SK-N-SH (cell line): ENCODE measurements around the gene ACOT8. TPM values are rescaled to one million over a fixed set of nuclear protein-coding genes. Genes with fewer than 3 reads are reported as not detected.
A peak's percentile ranks its signal among the peaks of the same experiment; 100 is the strongest.

Source experiments
- CTCF ChIA-PET: fragments of 300-600, 350-600 bp; formaldehyde crosslinking; extraction: SDS; loops from one replicate; lab custom pipeline; 2021; lab: Yijun Ruan, JAX
- POLR2A ChIA-PET: fragments of 350-600 bp; sonication (Branson Sonifier 250); formaldehyde crosslinking; extraction: SDS; loops from one replicate; lab custom pipeline; 2020; ENCODE audit warnings: antibody characterized with exemption, inconsistent platforms; lab: Yijun Ruan, JAX
- DNase-seq: peaks from one replicate; pipeline ENCODE4 v3.0.0; 2012
- H2AFZ ChIP-seq: fragments of 200-600 bp; sonication (generic); 2 replicates; pipeline ENCODE4 v1.8.1; 2016; ENCODE audit warnings: antibody characterized with exemption, mild to moderate bottlenecking, low read depth
- H3F3A ChIP-seq: fragments of 200-600 bp; sonication (generic); replicated peaks from 2 replicates; pipeline ENCODE3; 2016; ENCODE audit warnings: antibody characterized with exemption, mild to moderate bottlenecking; ENCODE audit not compliant: insufficient read depth
- H3K27ac ChIP-seq, 2 experiments: fragments of 200-500 bp in 1 of 2; fragments of 200-600 bp in 1 of 2; sonication (Bioruptor generic) in 1 of 2; sonication (generic), shearing (Covaris generic) in 1 of 2; 2 replicates each; pipeline versions ENCODE4 v1.5.1 to v1.6.1; 2014 to 2016; ENCODE audit warnings: low read depth in 2 of 2, inconsistent platforms in 1 of 2, low read length in 1 of 2, mild to moderate bottlenecking in 1 of 2, mixed read lengths in 1 of 2
- H3K27me3 ChIP-seq: fragments of 200-600 bp; sonication (generic), shearing (Covaris generic); 2 replicates; pipeline ENCODE4 v1.6.1; 2016; ENCODE audit warnings: mixed run types; ENCODE audit not compliant: insufficient read depth
- H3K36me3 ChIP-seq, 2 experiments: fragments of 200-500 bp in 1 of 2; fragments of 200-600 bp in 1 of 2; sonication (Bioruptor generic) in 1 of 2; sonication (generic) in 1 of 2; replicated peaks in 1 of 2; 2 replicates each; pipeline versions ENCODE3 to v1.5.1; 2014 to 2016; ENCODE audit warnings: low read length in 1 of 2, mild to moderate bottlenecking in 1 of 2; ENCODE audit not compliant: insufficient read depth in 2 of 2, control insufficient read depth in 1 of 2
- H3K4me1 ChIP-seq, 2 experiments: fragments of 200-500 bp in 1 of 2; fragments of 200-600 bp in 1 of 2; sonication (Bioruptor generic) in 1 of 2; sonication (generic), shearing (Covaris generic) in 1 of 2; 2 replicates each; pipeline versions ENCODE4 v1.5.1 to v1.6.1; 2014 to 2016; ENCODE audit warnings: low read depth in 1 of 2, low read length in 1 of 2, mixed run types in 1 of 2; ENCODE audit not compliant: insufficient read depth in 2 of 2, control insufficient read depth in 1 of 2
- H3K4me2 ChIP-seq: fragments of 200-600 bp; sonication (generic), shearing (Covaris generic); 2 replicates; pipeline ENCODE4 v1.6.1; 2017; ENCODE audit warnings: mixed run types
- H3K4me3 ChIP-seq, 2 experiments: fragments of 200-500 bp in 1 of 2; fragments of 200-600 bp in 1 of 2; sonication (Bioruptor generic) in 1 of 2; sonication (generic), shearing (Covaris generic) in 1 of 2; 2 replicates each; pipeline versions ENCODE4 v1.5.1 to v1.8.1; 2014 to 2016; ENCODE audit warnings: low read depth in 2 of 2, inconsistent platforms in 1 of 2, low read length in 1 of 2, mild to moderate bottlenecking in 1 of 2, mixed read lengths in 1 of 2, moderate library complexity in 1 of 2
- H3K79me2 ChIP-seq: fragments of 200-600 bp; sonication (generic); 2 replicates; pipeline ENCODE4 v1.8.1; 2017; ENCODE audit warnings: mild to moderate bottlenecking; ENCODE audit not compliant: insufficient read depth
- H3K9ac ChIP-seq: fragments of 200-600 bp; sonication (generic); 2 replicates; pipeline ENCODE4 v1.6.1; 2017; ENCODE audit warnings: mixed run types
- H3K9me2 ChIP-seq: fragments of 200-600 bp; sonication (generic); 2 replicates; pipeline ENCODE4 v1.6.1; 2017; ENCODE audit warnings: mixed run types
- H3K9me3 ChIP-seq: fragments of 200-600 bp; sonication (generic); 2 replicates; pipeline ENCODE4 v1.6.1; 2017; ENCODE audit warnings: mixed run types, mild to moderate bottlenecking, moderate library complexity
- H4K20me1 ChIP-seq: fragments of 200-600 bp; sonication (generic); 2 replicates; pipeline ENCODE4 v1.6.1; 2017; ENCODE audit warnings: mild to moderate bottlenecking, mixed run types; ENCODE audit not compliant: insufficient read depth
- ELF1 ChIP-seq: IDR thresholded peaks from 2 replicates; pipeline ENCODE4 v1.4.0; 2012
- EP300 ChIP-seq, 2 experiments: IDR thresholded peaks; 2 replicates each; pipeline versions ENCODE4 v1.4.0 to v1.6.1; 2012; ENCODE audit warnings: borderline replicate concordance in 1 of 2, low read depth in 1 of 2, low read length in 1 of 2
- EZH2phosphoT487 ChIP-seq: fragments of 200-600 bp; sonication (generic); IDR thresholded peaks from 2 replicates; pipeline ENCODE4 v1.6.1; 2017; ENCODE audit warnings: low read depth, mixed run types, mild to moderate bottlenecking, antibody characterized with exemption, moderate library complexity, borderline replicate concordance
- FOXM1 ChIP-seq: IDR thresholded peaks from 2 replicates; pipeline ENCODE4 v1.4.0; 2012; ENCODE audit warnings: low read depth, mild to moderate bottlenecking
- GATA2 ChIP-seq: sonication (generic); formaldehyde crosslinking; IDR thresholded peaks from 2 replicates; pipeline ENCODE4 v1.5.0; 2020; ENCODE audit warnings: mild to moderate bottlenecking, missing genetic modification reagents
- JUND ChIP-seq: IDR thresholded peaks from 2 replicates; pipeline ENCODE4 v1.4.0; 2012
- MXI1 ChIP-seq: IDR thresholded peaks from 2 replicates; pipeline ENCODE4 v1.6.1; 2012; ENCODE audit warnings: mild to moderate bottlenecking, low read depth, low read length, improper control_type of control experiment
- NFIC ChIP-seq: IDR thresholded peaks from 2 replicates; pipeline ENCODE4 v1.4.0; 2012; ENCODE audit warnings: borderline replicate concordance
- POLR2AphosphoS5 ChIP-seq: IDR thresholded peaks from 2 replicates; pipeline ENCODE4 v1.6.1; 2012; ENCODE audit warnings: low read depth, low read length
- RAD21 ChIP-seq: IDR thresholded peaks from 2 replicates; pipeline ENCODE4 v1.6.1; 2012; ENCODE audit warnings: mild to moderate bottlenecking, low read length
- REST ChIP-seq: IDR thresholded peaks from 2 replicates; pipeline ENCODE4 v1.6.1; 2012; ENCODE audit warnings: mild to moderate bottlenecking, low read depth, low read length, moderate library complexity
- SIN3A ChIP-seq: IDR thresholded peaks from 2 replicates; pipeline ENCODE4 v1.6.1; 2012; ENCODE audit warnings: low read depth, mild to moderate bottlenecking, low read length, moderate library complexity, borderline replicate concordance
- SMC3 ChIP-seq: IDR thresholded peaks from 2 replicates; pipeline ENCODE4 v1.6.1; 2012; ENCODE audit warnings: low read depth, low read length, improper control_type of control experiment
- TAF1 ChIP-seq: IDR thresholded peaks from 2 replicates; pipeline ENCODE4 v1.6.1; 2012; ENCODE audit warnings: low read depth, mild to moderate bottlenecking, low read length, moderate library complexity, borderline replicate concordance
- TCF12 ChIP-seq: IDR thresholded peaks from 2 replicates; pipeline ENCODE4 v1.4.0; 2012
- TEAD4 ChIP-seq: IDR thresholded peaks from 2 replicates; pipeline ENCODE4 v1.4.0; 2012; ENCODE audit warnings: mild to moderate bottlenecking, borderline replicate concordance; ENCODE audit not compliant: insufficient read depth
- WGBS: methylation state at CpG from one replicate; pipeline ENCODE4 v1.1.6; 2017; ENCODE audit warnings: low lambda C conversion rate; 5-methylcytosine and 5-hydroxymethylcytosine counted together
- polyA plus RNA-seq, 3 experiments: library from polyadenylated mRNA; depleted of rRNA; stranded (reverse); fragments of >200 nt; gene quantifications; 2 replicates each; pipeline ENCODE4 v1.2.3, GENCODE V29; 2012
- TF ChIP-seq, protein P1 (sequence below): IDR thresholded peaks from 2 replicates; pipeline ENCODE4 v1.4.0; 2012; ENCODE audit warnings: low read depth
- TF ChIP-seq, protein P2 (sequence below): IDR thresholded peaks from 2 replicates; pipeline ENCODE4 v1.4.0; 2012; ENCODE audit warnings: low read depth, borderline replicate concordance
- TF ChIP-seq, protein P3 (sequence below): IDR thresholded peaks from 2 replicates; pipeline ENCODE4; 2012
- TF ChIP-seq, protein P4 (sequence below): IDR thresholded peaks from 2 replicates; pipeline ENCODE4 v1.4.0; 2012; ENCODE audit warnings: low read depth, borderline replicate concordance

Gene ACOT8
- polyA plus RNA-seq, 1 of the 3 experiments (the other 2 are of a cell fraction), result 48.4 TPM

DNA sequence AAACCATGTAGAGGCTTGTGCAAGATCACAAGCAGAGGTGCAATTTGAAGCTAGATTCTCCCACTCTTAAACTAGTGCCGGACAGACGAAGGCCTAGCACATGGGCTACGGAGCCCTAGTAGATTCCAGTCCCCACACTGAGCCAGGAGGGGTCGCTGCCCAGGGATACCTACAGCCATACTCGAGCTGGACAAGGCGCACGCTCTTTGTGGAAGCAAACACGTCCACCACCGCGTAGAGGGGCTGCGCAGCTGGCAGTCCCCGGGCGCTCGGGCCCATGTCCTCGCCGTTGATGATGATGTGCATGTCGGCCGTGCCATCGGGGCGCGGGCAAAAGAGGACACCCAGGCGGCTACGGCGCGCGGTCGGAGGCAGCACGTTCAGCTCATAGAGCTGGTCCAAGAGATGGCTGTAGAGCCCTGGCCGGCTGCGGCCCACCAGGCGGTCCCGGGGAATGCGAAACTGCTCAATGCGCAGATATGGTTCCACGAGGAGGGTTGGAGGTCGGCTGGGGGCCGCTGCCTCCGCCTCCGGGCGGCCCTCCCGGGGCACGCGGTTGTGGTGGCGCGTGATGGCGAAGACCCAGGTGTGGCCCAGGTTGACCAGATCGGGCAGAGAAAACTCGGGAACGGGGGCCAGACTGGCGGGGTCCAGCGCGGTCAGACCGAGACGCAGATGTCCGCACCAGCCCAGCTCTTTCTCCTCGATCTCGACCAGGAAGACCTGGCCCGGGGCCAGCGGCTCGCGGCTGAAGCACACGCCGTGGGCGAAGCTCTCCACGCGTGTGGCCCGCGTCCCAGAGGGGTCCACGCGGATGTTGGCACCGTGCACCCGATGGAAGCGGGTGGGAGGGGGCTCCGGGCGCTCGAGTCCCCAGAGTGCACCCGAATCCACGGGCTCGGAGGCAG lies 33.1 kb upstream of the ACOT8 start (continued):
- no peak for TF ChIP-seq TEAD4
- TF ChIP-seq, protein P1, sequence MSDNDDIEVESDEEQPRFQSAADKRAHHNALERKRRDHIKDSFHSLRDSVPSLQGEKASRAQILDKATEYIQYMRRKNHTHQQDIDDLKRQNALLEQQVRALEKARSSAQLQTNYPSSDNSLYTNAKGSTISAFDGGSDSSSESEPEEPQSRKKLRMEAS, result peak; percentile 77
- peak; percentile 42 for TF ChIP-seq SMC3
- no peak for TF ChIP-seq REST
- no peak for TF ChIP-seq TCF12
- peak; percentile 62 for TF ChIP-seq RAD21
- peak; percentile 37 for TF ChIP-seq NFIC
- no peak for TF ChIP-seq EZH2phosphoT487

DNA sequence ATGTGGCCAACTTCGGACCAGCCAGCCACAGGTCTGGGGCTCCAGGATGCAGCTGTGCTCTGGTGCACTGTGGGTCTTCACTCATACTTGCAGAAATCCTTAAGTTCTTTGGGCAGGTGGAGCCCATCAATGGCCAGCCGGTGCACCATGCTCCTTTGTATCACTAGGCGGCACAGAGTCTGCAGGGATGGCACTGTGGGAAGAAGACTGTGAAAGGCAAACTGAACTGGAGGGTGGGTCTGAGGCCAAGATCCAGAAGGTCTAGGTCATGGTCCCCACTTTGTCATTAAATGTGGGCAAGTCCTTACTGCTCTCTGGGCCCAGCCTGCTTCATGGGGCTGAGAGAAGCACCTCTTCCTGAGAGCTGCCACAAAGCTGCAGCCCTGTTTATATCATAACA lies 31.5 kb upstream of the ACOT8 start:
- Histone ChIP-seq H3K4me3 (no peak overlapping the region), H3K27ac (no peak overlapping the region), H2AFZ (no peak overlapping the region), H3K79me2 (peaks cover 19% of the 10 kb centered on the region; the same call in 1 of the 2 replicates), H3K36me3 (peaks cover 0 to 9% of the 10 kb centered on the region in 2 experiments), H3K4me2 (no peak overlapping the region), H3K4me1 (peaks cover 9 to 10% of the 10 kb centered on the region in 2 experiments; a peak in 3 of 4 replicates), H3K9me3 (no peaks in the 10 kb centered on the region), H3K27me3 (no peaks in the 10 kb centered on the region), H3K9me2 (no peaks in the 10 kb centered on the region), H3K9ac (no peak overlapping the region), H3F3A (peaks cover 15% of the 10 kb centered on the region), H4K20me1 (no peaks in the 10 kb centered on the region)
- ChIA-PET POLR2A (interaction anchor here (0.6 kb wide), 1 partner anchor 82 kb away, joined by 4 read pairs; no protein-coding TSS in a partner anchor), CTCF (interaction anchor here (0.9 to 4.5 kb wide), 7 partner anchors 16 to 74 kb away, joined by 3 to 41 read pairs (median 7); partner anchors contain the start of gene PCIF1)
- WGBS, result 95% methylated on average over 3 of the region's 3 CpGs
- no peak for DNase-seq
- TF ChIP-seq, protein P2, sequence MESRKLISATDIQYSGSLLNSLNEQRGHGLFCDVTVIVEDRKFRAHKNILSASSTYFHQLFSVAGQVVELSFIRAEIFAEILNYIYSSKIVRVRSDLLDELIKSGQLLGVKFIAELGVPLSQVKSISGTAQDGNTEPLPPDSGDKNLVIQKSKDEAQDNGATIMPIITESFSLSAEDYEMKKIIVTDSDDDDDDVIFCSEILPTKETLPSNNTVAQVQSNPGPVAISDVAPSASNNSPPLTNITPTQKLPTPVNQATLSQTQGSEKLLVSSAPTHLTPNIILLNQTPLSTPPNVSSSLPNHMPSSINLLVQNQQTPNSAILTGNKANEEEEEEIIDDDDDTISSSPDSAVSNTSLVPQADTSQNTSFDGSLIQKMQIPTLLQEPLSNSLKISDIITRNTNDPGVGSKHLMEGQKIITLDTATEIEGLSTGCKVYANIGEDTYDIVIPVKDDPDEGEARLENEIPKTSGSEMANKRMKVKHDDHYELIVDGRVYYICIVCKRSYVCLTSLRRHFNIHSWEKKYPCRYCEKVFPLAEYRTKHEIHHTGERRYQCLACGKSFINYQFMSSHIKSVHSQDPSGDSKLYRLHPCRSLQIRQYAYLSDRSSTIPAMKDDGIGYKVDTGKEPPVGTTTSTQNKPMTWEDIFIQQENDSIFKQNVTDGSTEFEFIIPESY, result no peak
- TF ChIP-seq EZH2phosphoT487 (no peak), EP300 (IDR thresholded peaks at IDR 0.05; ENCODE audit: borderline replicate concordance in 1 of 2, low read depth in 1 of 2, low read length in 1 of 2) (no peak), GATA2 (CRISPR knock-in tag) (no peak), TAF1 (no peak), RAD21 (no peak), ELF1 (no peak), JUND (no peak), FOXM1 (no peak), TEAD4 (no peak), POLR2AphosphoS5 (no peak), SIN3A (no peak), MXI1 (no peak)
- TF ChIP-seq, protein P3, sequence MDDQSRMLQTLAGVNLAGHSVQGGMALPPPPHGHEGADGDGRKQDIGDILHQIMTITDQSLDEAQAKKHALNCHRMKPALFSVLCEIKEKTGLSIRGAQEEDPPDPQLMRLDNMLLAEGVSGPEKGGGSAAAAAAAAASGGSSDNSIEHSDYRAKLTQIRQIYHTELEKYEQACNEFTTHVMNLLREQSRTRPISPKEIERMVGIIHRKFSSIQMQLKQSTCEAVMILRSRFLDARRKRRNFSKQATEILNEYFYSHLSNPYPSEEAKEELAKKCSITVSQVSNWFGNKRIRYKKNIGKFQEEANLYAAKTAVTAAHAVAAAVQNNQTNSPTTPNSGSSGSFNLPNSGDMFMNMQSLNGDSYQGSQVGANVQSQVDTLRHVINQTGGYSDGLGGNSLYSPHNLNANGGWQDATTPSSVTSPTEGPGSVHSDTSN, result no peak
- TF ChIP-seq, protein P1, result no peak
- TF ChIP-seq, protein P4, sequence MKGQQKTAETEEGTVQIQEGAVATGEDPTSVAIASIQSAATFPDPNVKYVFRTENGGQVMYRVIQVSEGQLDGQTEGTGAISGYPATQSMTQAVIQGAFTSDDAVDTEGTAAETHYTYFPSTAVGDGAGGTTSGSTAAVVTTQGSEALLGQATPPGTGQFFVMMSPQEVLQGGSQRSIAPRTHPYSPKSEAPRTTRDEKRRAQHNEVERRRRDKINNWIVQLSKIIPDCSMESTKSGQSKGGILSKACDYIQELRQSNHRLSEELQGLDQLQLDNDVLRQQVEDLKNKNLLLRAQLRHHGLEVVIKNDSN, result no peak
